GM19397 (cell line): ENCODE data around the gene CMKLR1.

ENCODE experiments used
- ATAC-seq: cut with Tn5 transposase; IDR thresholded peaks from one replicate; pipeline ENCODE4 v1.9.1; 2021; ENCODE audit warnings: mild to moderate bottlenecking, moderate library complexity; ENCODE audit not compliant: unreplicated experiment

Gene CMKLR1

DNA sequence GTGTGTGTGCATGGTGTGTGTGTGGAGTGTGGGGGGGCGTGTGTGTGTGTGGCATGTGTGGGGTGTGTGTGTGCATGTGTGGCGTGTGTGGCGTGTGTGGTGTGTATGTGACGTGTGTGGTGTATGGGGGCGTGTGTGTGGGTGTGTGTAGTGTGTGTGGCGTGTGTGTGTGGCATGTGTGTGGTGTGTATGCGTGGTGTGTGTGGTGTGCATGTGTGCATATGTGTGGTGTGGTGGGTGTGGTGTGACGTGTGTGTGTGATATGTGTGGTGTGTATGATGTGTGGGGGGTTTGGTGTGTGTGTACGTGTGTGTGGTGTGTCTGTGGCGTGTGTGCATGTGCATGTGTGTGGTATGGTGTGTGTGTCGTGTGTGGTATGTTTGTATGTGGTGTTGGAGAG is 24.1 kb upstream of the CMKLR1 start:
- no peak for ATAC-seq

- no peak for ATAC-seq
These were observed 22.5 kb upstream of the CMKLR1 start for GRCh38 chr12:108361606-108362005.

GRCh38 chr12:108360487-108360886 is 21.4 kb upstream of the CMKLR1 start:
- peak; percentile 51 for ATAC-seq

DNA sequence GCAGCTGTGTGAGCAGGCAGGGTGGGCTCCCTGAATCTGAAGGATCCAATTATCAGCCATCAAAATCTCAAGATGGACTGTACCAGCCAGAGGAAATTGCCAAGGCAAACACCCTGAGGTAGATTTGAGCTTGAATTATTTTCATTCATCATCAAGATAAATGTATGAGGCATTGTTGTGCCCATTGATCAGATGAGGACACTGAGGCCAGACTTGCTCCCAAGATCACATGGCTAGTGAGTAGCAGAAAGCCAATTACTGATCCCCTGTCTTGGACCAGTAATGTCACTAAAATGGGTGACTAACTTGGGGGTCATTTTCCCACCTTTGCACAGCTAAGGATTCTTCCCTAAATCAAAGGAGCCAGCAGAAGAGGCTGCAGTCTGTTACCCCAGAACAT is 20.9 kb upstream of the CMKLR1 start:
- ATAC-seq = no peak

DNA sequence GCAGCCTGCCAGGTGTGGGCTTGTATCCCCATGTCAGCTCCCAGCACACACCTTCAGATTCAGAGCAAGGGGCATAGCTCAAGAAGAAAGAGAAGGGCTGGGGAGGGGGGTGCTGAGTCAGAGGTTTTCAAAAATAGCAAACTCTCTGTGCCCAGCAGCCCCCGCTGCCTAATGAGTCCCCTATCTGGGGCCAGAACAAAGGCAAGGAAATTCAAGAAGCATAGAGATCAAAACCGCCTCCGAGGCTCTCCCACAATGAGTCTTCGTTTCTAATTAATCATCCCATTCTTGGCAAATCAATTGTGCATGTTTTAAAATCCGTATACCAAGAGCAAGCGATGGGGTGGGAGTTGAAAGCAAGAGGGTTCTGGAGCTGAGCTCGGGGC is 19.5 kb upstream of the CMKLR1 start:
- no peak for ATAC-seq

DNA sequence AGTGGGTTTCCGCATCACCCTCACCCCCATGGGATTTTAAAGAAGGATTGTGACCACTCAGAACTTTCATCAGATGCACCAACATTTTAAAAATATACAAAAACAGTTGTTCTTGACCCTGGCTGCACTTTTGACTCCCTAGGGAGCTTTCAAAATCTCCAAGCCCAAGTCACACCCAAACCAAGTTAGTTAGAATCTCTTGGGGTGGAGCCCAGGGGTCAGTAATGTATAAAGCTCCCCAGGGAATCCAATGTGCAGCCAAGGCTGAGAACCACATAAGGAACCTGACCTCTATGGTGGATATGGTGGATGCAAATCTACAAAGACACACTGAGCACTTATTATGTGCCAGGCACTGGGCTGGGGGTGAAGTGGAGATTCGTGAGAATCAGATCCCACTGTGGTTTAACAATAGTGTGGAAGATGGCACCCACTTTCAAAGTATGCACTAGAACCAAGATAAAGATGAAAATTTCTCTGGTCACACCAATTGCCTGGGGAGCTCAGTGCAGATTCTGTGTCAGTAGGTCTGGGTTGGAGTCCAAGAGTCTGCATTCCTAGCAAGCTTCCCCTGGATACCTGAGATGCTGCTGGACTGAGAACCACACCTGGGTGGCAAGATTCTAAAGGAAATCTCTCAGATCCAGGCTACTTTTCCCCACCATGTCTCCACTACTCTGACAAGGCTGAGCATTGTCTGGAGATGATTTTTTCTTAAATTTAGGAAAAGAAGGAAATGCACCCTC is 18.9 kb upstream of the CMKLR1 start:
- no peak for ATAC-seq

DNA sequence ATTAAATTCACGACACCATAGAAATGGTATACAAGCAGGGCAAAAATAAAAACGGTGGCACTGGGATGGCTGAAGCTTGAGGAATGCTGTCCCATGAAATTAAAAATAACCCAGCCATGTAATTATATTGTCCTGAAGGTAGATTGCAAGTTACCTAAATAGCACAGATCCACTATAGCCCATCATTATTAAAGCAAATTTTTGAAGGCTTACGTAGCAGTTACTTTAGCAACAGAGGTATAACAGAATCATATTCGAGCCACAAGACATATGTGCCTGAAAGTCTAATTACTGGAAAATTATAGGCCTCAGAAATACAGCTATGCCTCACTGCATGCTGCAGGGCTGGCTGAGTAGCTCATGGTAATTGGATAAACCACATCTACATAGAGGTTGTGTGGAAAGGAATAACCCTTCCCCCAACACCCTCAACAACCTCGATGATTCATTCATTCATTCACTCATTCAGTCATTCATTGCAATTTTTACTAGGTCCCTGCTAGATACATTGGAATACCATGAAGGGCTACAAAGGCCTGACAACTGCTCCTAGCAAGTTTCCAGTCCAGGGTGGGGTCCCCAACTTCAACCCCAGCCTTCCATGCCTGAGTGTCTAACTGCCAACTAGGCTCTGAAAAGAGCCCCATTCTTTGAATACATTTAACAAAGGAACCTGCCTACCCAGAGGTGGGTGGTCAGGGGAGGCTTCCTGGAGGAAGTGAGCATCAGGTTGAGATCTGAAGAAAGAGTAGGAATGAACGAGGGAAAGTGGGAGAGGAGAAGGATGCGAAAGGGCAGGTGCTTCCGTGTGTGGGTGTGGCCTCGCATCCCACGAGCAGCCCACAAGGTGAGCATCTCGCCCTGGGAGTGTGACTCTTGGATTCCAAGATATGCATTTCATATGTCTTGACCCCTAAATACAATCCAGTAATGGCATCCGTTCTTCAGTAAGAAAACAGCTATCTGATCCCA is 18.0 kb upstream of the CMKLR1 start:
- ATAC-seq = no peak

GRCh38 chr12:108355069-108355468 is 16.0 kb upstream of the CMKLR1 start:
- no peak for ATAC-seq

- no peak for ATAC-seq
These were observed 13.5 kb upstream of the CMKLR1 start for GRCh38 chr12:108352591-108352990.

DNA sequence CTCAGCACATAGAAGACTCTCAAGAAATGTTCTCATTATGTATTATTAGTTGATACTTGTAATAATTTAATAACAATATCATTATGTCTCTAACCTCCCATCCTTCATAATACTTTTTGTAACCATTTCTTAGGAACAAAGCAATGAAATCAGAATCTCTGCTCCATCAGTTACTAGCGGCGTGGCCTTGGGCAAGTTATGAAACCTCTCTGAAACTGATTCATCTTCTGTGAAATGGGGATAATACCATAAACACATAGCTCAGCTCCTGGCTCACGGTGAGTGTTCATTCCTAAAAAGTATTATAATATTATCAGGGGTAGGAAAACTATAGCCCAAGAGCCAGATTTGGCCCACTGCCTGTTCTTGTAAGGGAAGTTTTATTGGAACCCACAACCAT is 11.4 kb upstream of the CMKLR1 start:
- ATAC-seq = no peak

- ATAC-seq = no peak
These were observed 10.2 kb upstream of the CMKLR1 start for GRCh38 chr12:108349278-108349688.

DNA sequence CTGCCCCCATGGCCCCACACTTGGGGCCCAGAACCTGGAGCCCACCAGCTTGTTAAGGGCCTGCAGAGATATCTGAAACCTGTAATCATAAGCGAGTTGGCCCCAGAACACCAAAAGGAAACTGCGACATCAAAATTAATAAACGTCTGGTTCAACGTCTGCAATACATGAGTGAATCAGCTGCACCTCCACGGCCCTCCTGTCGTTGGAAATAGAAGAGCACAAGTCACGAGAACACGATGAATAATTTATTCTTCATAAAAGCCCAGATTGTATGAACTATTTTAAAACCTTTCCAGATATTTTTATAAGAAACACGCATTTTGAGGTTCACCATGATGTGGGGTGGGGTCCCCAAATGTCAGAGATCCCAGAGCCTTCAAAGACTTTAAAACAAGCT is 9.7 kb upstream of the CMKLR1 start:
- no peak for ATAC-seq

GRCh38 chr12:108346727-108347710 is 7.9 kb upstream of the CMKLR1 start:
- no peak for ATAC-seq

DNA sequence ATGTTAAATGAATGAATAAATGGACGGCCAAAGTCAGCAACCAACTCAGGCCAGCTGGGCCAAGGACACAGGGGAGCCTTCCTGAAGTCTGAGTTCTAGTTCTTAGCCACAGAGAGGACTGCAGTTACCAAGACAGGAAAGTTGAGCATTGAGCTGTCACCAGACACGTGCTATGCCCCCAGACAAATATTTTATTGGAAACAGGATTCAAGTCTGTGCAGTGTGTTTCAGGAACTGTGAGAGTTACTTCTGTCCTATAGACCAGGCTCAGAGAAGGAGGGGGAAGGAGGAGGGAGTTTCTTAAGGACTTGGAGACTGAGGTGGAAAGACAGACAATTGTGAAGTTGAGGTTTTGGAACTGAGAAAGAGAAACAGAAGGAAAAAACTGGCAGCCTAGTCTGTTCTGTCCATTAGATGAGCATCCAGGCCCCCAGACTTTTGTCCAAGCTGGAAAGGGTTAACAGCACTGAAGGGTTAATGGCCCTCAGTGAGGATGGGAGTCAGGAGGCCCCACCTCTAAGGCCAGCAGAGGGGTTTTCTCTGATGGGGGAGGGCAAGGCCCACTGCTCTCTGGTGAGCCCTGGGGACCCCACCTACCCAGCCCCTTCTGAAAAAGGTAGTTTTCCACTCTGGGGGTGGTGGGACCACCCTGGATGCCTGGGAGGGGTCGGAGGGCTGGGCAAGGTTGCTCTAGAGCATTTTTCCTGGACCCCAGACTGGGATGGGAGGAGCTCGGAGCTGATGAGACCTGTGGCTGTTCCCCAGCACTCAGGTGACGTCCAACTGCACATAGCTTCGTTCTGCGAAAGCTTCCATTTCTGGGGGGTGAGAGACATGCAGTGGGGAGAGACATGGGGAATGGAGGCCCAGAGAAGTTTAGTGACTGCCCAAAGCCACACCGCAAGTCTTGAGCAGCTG is 6.9 kb upstream of the CMKLR1 start:
- ATAC-seq = no peak

- no peak for ATAC-seq
These were observed 3.9 kb upstream of the CMKLR1 start for GRCh38 chr12:108342985-108343384.

DNA sequence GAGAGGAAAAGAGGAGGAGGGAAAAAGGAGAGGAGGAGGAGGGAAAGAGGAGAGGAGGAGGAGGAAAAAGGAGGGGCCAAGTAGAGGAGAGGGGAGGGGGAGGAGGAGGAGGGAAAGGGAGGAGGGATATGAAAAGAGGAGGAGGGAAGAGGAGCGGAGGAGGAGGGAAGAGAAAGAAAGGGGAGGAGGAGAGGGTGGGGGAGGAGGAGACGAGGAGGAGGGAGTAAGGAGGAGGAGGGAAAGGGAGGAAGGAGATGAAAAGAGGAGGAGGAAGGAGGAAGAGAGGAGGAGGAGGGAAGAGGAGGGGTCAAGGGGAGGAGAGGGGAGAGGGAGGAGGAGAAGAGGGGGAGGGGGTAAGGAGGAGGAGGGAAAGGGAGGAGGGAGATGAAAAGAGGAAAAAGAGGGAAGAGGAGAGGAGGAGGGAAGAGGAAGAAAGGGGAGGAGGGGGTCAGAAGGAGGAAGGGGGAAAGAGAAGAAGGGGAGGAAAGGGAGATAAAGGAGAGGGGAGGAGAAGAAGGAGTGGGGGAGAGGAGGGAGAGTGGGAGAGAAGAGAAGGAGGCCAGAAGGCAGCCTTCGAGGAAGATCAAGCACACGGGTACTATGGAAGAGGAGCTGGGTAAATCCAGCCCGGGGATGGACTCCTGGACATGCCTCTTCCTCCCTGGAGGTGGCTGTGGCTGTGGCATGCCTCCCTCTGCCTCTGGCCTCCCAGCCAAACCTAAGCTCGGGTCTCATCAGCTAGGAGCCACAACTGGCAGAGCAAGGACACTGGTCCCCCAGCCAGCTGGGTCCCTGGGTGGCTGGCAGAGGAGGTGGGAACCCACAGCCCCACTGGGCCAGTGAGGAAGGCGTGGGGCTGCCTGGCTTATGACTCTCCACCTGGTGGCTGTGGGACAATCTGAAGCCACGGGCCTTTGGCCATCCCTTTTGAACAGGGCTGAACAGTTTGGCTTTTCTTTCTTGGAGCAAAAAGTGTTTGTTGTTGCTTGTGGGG is 3.0 kb upstream of the CMKLR1 start:
- no peak for ATAC-seq

DNA sequence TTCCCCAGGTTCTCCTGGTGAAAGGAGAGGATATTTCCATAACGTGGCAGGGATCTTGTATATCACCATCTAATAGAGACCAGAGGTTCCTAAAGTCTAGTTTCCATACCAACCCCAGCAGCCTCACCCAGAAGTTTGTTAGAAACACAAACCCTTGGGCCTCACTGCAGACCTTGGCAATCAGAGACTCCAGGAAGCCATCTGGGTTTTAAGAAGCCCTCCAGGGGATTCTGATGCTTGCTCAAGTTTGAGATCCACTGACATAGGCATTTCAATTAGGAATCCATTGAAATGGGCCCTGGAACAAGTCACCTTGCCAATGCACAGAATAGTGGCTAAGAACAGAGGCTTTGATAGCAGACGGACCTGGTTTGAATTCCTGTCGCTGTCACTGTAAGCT is 2.2 kb upstream of the CMKLR1 start:
- no peak for ATAC-seq

- no peak for ATAC-seq
These were observed 926 bp upstream of the CMKLR1 start for GRCh38 chr12:108340037-108340436.
